ENCODE data around the gene TLCD3A. TPM values are rescaled to one million over a fixed set of nuclear protein-coding genes. Genes with fewer than 3 reads are reported as not detected.

Gene TLCD3A
- total and polyA plus RNA-seq, 10 of the 15 experiments (the other 5 are each of a cell fraction or from before 2014, with no cell fraction given): 2.9 to 29.7 (median 17.8) TPM

- in situ Hi-C loops (cut with MboI) (no loop called here), intact Hi-C loops (cut with micrococcal nuclease; ENCODE audit: unreplicated experiment) (loop anchor here (5.0 kb wide), 1 partner anchor 49 kb away; the partner anchor contains the start of genes GLOD4 and MRM3)
- Histone ChIP-seq H3K36me3 (ENCODE audit: control insufficient read depth in 2 of 2, insufficient read depth in 2 of 2, low read length in 1 of 2) (peaks cover 0 to 3% of the 10 kb centered on the region in 2 experiments; a peak in 1 of 4 replicates), H3K4me3 (peak overlapping the region; percentile 83), H4K20me1 (ENCODE audit: control insufficient read depth, insufficient read depth) (no peaks in the 10 kb centered on the region), H3K4me1 (ENCODE audit: control insufficient read depth, insufficient read depth, low read length) (peaks cover 7% of the 10 kb centered on the region), H3K27me3 (replicated peaks in 1 of 2; ENCODE audit: control insufficient read depth in 2 of 2, insufficient read depth in 2 of 2, low read length in 1 of 2) (no peaks in the 10 kb centered on the region), H2AFZ (ENCODE audit: control insufficient read depth, low read depth, low read length) (no peak overlapping the region), H3K27ac (ENCODE audit: control insufficient read depth, insufficient read depth) (no peak overlapping the region), H3K9ac (ENCODE audit: control insufficient read depth, insufficient read depth, low read length) (peak overlapping the region; percentile 68), H3K79me2 (ENCODE audit: control insufficient read depth, insufficient read depth, low read length) (peaks cover 14% of the 10 kb centered on the region), H3K4me2 (ENCODE audit: control insufficient read depth, insufficient read depth) (peak overlapping the region; percentile 94), H3K9me3 (replicated peaks; ENCODE audit: control insufficient read depth, insufficient read depth, low read length) (no peaks in the 10 kb centered on the region)
- POLR2A ChIA-PET: interaction anchor here (1.0 kb wide), 3 partner anchors 17 to 19 kb away, joined by 3 to 5 read pairs (median 4); partner anchors contain the start of gene VPS53
- FAIRE-seq (no peak), ATAC-seq (no peak), DNase-seq (ENCODE audit: low read depth, low spot score) (no peak)
- RAD21 ChIA-PET (ENCODE audit: unreplicated experiment): no interaction called here
- CTCF ChIA-PET: interaction anchor here (0.7 kb wide), 1 partner anchor 262 kb away, joined by 3 read pairs; no protein-coding TSS in a partner anchor
- TF ChIP-seq BHLHE40 (IDR thresholded peaks at IDR 0.05; ENCODE audit: borderline replicate concordance in 1 of 2, low read depth in 2 of 2, low read length in 1 of 2): no peak
- TF ChIP-seq MLLT1 (IDR thresholded peaks at IDR 0.05): 0 out of 2 replicates have a peak, but pooled peaks have one; percentile 39
- no peak for TF ChIP-seq KLF5 (IDR thresholded peaks at IDR 0.05; ENCODE audit: partially characterized antibody)
- SMC1A ChIA-PET (ENCODE audit: uncharacterized antibody, unreplicated experiment): no interaction called here
- 90% methylated on average over 10 of the region's 10 CpGs for WGBS (ENCODE audit: insufficient coverage, insufficient replicate concordance, low lambda C conversion rate, missing lambda C conversion rate)
- TSS peak; percentile 68 for BruUV-seq (replicated peaks)
These were observed 1.3 kb downstream of the TLCD3A start for GRCh38 chr17:733743-734142.

GRCh38 chr17:737561-738113 lies 5.2 kb downstream of the TLCD3A start:
- TF ChIP-seq EED (IDR thresholded peaks at IDR 0.05; ENCODE audit: low read depth): no peak
- TF ChIP-seq EGR1 (IDR thresholded peaks at IDR 0.05; ENCODE audit: borderline replicate concordance in 1 of 2, low read depth in 2 of 2, low read length in 2 of 2): no peak
- TF ChIP-seq GABPA (IDR thresholded peaks at IDR 0.05; ENCODE audit: low read depth): no peak
- no peak for TF ChIP-seq ETV6 (conservative IDR thresholded peaks at IDR 0.05 in 1 of 2, IDR thresholded peaks at IDR 0.05 in 1 of 2; ENCODE audit: borderline replicate concordance in 1 of 2, low read depth in 1 of 2)
- H3K27ac ChIP-seq (ENCODE audit: control insufficient read depth, insufficient read depth): no peak overlapping the region

More at GRCh38 chr17:737561-738113, 5.2 kb downstream of the TLCD3A start:
- no peaks in the 10 kb centered on the region for H3K27me3 ChIP-seq (replicated peaks in 1 of 2; ENCODE audit: control insufficient read depth in 2 of 2, insufficient read depth in 2 of 2, low read length in 1 of 2)
- peaks cover 13% of the 10 kb centered on the region for H3K79me2 ChIP-seq (ENCODE audit: control insufficient read depth, insufficient read depth, low read length)
- H3K4me3 ChIP-seq: no peak overlapping the region
- DNase-seq (ENCODE audit: low read depth, low spot score): no peak
- POLR2A ChIA-PET: no interaction called here
- peaks cover 2 to 15% of the 10 kb centered on the region in 2 experiments; a peak in 3 of 4 replicates for H3K36me3 ChIP-seq (ENCODE audit: control insufficient read depth in 2 of 2, insufficient read depth in 2 of 2, low read length in 1 of 2)
- ATAC-seq: no peak
- CTCF ChIA-PET: interaction anchor here (0.6 to 2.9 kb wide), 4 partner anchors 10 to 37 kb away, joined by 3 to 7 read pairs (median 4); no protein-coding TSS in a partner anchor
- SMC1A ChIA-PET (ENCODE audit: uncharacterized antibody, unreplicated experiment): no interaction called here
- no peak overlapping the region for H2AFZ ChIP-seq (ENCODE audit: control insufficient read depth, low read depth, low read length)
- no peaks in the 10 kb centered on the region for H4K20me1 ChIP-seq (ENCODE audit: control insufficient read depth, insufficient read depth)
- intact Hi-C loops (cut with micrococcal nuclease; ENCODE audit: unreplicated experiment) (no loop called here), in situ Hi-C loops (cut with MboI) (no loop called here)
- RAD21 ChIA-PET (ENCODE audit: unreplicated experiment): interaction anchor here (1.3 kb wide), 1 partner anchor 13 kb away, joined by 3 read pairs; no protein-coding TSS in a partner anchor
- 93% methylated on average over 13 of the region's 13 CpGs for WGBS (ENCODE audit: insufficient coverage, insufficient replicate concordance, low lambda C conversion rate, missing lambda C conversion rate)
- no TSS peak for BruUV-seq (replicated peaks)
- no peak for FAIRE-seq
- H3K9ac ChIP-seq (ENCODE audit: control insufficient read depth, insufficient read depth, low read length): no peak overlapping the region
- H3K4me1 ChIP-seq (ENCODE audit: control insufficient read depth, insufficient read depth, low read length): peaks cover 16% of the 10 kb centered on the region
- H3K4me2 ChIP-seq (ENCODE audit: control insufficient read depth, insufficient read depth): no peak overlapping the region
- H3K9me3 ChIP-seq (replicated peaks; ENCODE audit: control insufficient read depth, insufficient read depth, low read length): no peaks in the 10 kb centered on the region
